ENCODE data around the gene ABITRAM. TPM values are rescaled to one million over a fixed set of nuclear protein-coding genes. Genes with fewer than 3 reads are reported as not detected.

ABITRAM gene
- 5.8 and 6.9 TPM in 2 replicates for total RNA-seq

DNA sequence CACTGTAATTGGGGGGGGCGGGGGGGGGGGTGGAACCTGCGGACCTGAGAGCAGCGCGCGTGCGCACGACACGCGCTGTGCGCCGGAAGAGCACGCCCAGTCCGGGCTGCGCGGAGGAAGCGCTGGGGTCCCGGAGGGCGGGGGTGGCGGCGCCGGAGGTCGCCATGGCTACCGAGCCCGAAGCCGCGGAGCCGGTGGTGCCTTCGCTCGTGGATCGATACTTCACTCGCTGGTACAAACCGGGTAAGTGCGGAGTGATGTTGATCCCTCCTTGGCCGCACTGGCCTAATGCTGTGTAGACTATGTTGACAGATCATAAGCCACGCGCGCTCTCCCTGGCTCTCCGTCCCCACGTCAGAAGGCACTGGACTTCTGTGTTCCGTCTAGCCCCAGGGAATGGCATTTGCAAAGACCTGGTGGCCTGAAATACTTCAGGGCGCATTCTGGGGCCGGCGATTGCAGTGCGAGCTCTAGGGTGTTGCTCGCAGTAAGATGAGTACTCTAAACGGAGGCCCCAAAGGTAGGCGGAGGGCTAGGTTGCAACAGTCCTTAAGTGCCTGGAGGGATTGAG, at the start of gene ABITRAM:
Gene ABITRAM, plus strand, starts transcription at position 78 of the 571 bp plus-strand sequence. Its CDS starts 87 bp downstream, at position 165.

DNA sequence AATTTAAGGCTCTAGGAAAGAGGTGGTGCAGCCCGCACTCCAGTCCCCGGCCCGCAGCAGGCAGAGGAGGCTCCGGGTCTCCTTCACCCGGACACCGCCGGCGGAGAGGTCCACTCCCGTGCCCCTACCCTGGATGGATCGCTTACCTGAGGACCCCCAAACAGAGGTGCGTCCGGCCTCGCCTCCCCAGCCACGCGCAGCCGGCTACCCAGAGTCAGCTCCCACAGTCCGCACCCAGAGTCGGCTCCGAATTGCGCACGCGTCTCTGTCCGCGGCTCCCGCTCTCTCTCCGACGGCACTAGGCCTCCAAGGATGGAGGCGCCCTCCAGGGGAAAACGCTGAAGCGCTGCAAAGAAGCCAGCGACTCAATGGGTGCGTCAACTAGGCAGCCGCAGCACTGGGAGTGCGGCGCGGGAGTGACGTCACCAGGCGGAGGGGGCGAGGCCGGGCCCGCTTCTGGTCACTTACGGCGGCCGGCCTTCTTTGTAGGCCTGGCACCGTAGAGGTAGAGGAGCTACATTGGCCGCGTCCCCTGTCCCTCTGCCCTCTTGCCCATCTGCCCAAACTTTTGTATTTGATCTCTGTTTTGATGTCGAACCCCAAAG, 380 bp upstream of the ABITRAM start, which contains the start of gene ELP1:
Gene ELP1, minus strand, starts transcription at position 407 of the 605 bp plus-strand sequence. CDS start 2,978 bp downstream, outside the sequence.

Other genes starting within 250 kb of the ABITRAM start
- not detected in 2 replicates for gene ACTL7B, start 78.4 kb upstream of the ABITRAM start, total RNA-seq
- gene ACTL7A, start 72.1 kb upstream of the ABITRAM start, total RNA-seq, result not detected in 2 replicates
- gene ELP1, start 276 bp upstream of the ABITRAM start, total RNA-seq, result 31.5 and 39.4 TPM in 2 replicates
- gene CTNNAL1, start 79.1 kb downstream of the ABITRAM start, total RNA-seq, result 41.0 and 45.7 TPM in 2 replicates
- gene TMEM245, start 185.5 kb downstream of the ABITRAM start, total RNA-seq, result 48.4 and 50.2 TPM in 2 replicates
- gene FRRS1L, start 232.8 kb downstream of the ABITRAM start, total RNA-seq, result not detected in 2 replicates

Measured in aortic smooth muscle cell (primary cell).